HEK293T (cell line): ENCODE measurements around the gene TBC1D22A.

Source experiments
- CTCF ChIA-PET: fragments of 350-600 bp; formaldehyde crosslinking; extraction: SDS; loops from one replicate; lab custom pipeline; 2021; ENCODE audit warnings: antibody characterized with exemption, inconsistent platforms; lab: Yijun Ruan, JAX
- POLR2A ChIA-PET: fragments of 350-600 bp; formaldehyde crosslinking; extraction: SDS; loops from one replicate; lab custom pipeline; 2020; ENCODE audit warnings: antibody characterized with exemption, inconsistent platforms; lab: Yijun Ruan, JAX
- DNase-seq: peaks from one replicate; pipeline ENCODE4 v3.0.0; 2012; ENCODE audit warnings: mixed read lengths; ENCODE audit errors: extremely low spot score
- ARNT ChIP-seq: fragments of 450-650 bp; IDR thresholded peaks from 2 replicates; pipeline ENCODE4 v1.6.1; 2017; ENCODE audit warnings: mild to moderate bottlenecking
- BHLHE40 ChIP-seq: fragments of 450-650 bp; IDR thresholded peaks from 2 replicates; pipeline ENCODE4 v1.6.1; 2016; ENCODE audit warnings: mild to moderate bottlenecking, moderate library complexity, borderline replicate concordance
- CTBP1 ChIP-seq: fragments of 450-650 bp; IDR thresholded peaks from 2 replicates; pipeline ENCODE4 v1.6.1; 2016; ENCODE audit warnings: borderline replicate concordance
- ELF4 ChIP-seq: fragments of 450-650 bp; IDR thresholded peaks from 2 replicates; pipeline ENCODE4 v1.6.1; 2017; ENCODE audit warnings: antibody characterized with exemption
- FOXA1 ChIP-seq: fragments of 450-650 bp; IDR thresholded peaks from 2 replicates; pipeline ENCODE4 v1.6.1; 2016; ENCODE audit warnings: mild to moderate bottlenecking
- FOXK2 ChIP-seq: fragments of 450-650 bp; IDR thresholded peaks from 2 replicates; pipeline ENCODE4 v1.6.1; 2016; ENCODE audit warnings: mild to moderate bottlenecking
- FOXM1 ChIP-seq: fragments of 450-650 bp; IDR thresholded peaks from 2 replicates; pipeline ENCODE4 v1.6.1; 2017; ENCODE audit warnings: mild to moderate bottlenecking, borderline replicate concordance
- HDGF ChIP-seq: fragments of 450-650 bp; IDR thresholded peaks from 2 replicates; pipeline ENCODE4 v1.6.1; 2017; ENCODE audit warnings: antibody characterized with exemption, borderline replicate concordance
- L3MBTL2 ChIP-seq: fragments of 450-650 bp; conservative IDR thresholded peaks from 2 replicates; pipeline ENCODE4 v1.6.1; 2016; ENCODE audit warnings: mild to moderate bottlenecking
- LEF1 ChIP-seq: fragments of 450-650 bp; IDR thresholded peaks from 2 replicates; pipeline ENCODE4 v1.6.1; 2017; ENCODE audit warnings: mild to moderate bottlenecking, borderline replicate concordance
- NFRKB ChIP-seq: fragments of 450-650 bp; IDR thresholded peaks from 2 replicates; pipeline ENCODE4 v1.6.1; 2016; ENCODE audit warnings: mild to moderate bottlenecking, moderate library complexity
- SP1 ChIP-seq: fragments of 450-650 bp; IDR thresholded peaks from 2 replicates; pipeline ENCODE4 v1.6.1; 2017
- SUZ12 ChIP-seq: fragments of 450-650 bp; IDR thresholded peaks from 2 replicates; pipeline ENCODE4 v1.6.1; 2016; ENCODE audit warnings: mild to moderate bottlenecking
- TARDBP ChIP-seq: fragments of 450-650 bp; IDR thresholded peaks from 2 replicates; pipeline ENCODE4 v1.6.1; 2016
- ZNF384 ChIP-seq: fragments of 450-650 bp; IDR thresholded peaks from 2 replicates; pipeline ENCODE4 v1.6.1; 2016
- TF ChIP-seq, protein P1 (sequence below): fragments of 450-650 bp; IDR thresholded peaks from 2 replicates; pipeline ENCODE4 v1.6.1; 2016

Gene TBC1D22A

GRCh38 chr22:47051441-47052071 lies 289.1 kb downstream of the TBC1D22A start:
- POLR2A ChIA-PET, result no interaction called here
- CTCF ChIA-PET, result no interaction called here
- TF ChIP-seq ARNT, result no peak
- no peak for TF ChIP-seq NFRKB
- no peak for TF ChIP-seq FOXK2
- no peak for TF ChIP-seq CTBP1
- no peak for TF ChIP-seq TARDBP
- no peak for TF ChIP-seq SUZ12
- no peak for TF ChIP-seq FOXA1
- TF ChIP-seq ELF4, result no peak
- no peak for TF ChIP-seq L3MBTL2
- TF ChIP-seq FOXM1, result no peak
- TF ChIP-seq SP1, result no peak
- TF ChIP-seq BHLHE40, result no peak
- no peak for TF ChIP-seq ZNF384
- no peak for TF ChIP-seq HDGF
- no peak for TF ChIP-seq LEF1
- TF ChIP-seq, protein P1, sequence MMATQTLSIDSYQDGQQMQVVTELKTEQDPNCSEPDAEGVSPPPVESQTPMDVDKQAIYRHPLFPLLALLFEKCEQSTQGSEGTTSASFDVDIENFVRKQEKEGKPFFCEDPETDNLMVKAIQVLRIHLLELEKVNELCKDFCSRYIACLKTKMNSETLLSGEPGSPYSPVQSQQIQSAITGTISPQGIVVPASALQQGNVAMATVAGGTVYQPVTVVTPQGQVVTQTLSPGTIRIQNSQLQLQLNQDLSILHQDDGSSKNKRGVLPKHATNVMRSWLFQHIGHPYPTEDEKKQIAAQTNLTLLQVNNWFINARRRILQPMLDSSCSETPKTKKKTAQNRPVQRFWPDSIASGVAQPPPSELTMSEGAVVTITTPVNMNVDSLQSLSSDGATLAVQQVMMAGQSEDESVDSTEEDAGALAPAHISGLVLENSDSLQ, result no peak
- DNase-seq, result no peak

DNA sequence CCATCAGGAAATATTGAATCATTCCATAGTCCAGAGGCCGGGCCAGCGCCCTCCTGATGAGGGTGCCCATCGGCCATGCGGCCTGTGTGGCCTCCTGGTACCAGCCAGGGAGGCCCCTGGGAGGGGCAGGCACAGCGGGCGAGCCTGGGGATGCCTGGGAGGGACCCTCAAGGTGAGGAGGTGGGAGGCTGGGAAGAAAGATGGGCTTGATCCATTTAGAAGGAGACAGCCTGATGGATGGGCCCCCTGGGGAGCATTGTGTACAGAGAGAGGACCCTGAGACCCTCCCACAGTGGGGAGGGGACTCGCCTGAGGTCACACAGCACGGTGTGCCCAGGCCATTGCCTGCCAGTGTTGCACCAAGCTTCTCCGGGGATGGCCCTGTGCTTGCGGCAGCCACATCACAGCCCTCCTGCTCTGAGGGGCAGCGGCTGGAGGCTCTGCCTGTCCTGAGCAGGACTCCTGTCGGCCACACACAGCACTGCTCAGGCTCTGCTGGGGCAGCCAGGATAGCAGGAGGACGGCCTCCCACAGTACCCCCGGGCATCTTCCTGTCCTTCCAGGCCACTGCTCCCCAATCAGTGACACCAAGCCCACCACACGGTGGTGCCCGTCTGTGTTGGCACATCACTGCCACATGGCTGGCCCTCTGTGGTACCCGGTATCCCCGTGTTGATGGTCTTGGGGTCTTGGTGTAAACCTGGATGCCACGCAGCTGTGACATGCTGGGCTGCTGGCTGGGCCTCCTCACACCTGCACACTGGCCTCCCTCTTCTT lies 290.0 kb downstream of the TBC1D22A start:
- DNase-seq, result no peak
- TF ChIP-seq TARDBP (no peak), NFRKB (no peak), SUZ12 (no peak), SP1 (no peak)
- ChIA-PET CTCF (no interaction called here), POLR2A (no interaction called here)

DNA sequence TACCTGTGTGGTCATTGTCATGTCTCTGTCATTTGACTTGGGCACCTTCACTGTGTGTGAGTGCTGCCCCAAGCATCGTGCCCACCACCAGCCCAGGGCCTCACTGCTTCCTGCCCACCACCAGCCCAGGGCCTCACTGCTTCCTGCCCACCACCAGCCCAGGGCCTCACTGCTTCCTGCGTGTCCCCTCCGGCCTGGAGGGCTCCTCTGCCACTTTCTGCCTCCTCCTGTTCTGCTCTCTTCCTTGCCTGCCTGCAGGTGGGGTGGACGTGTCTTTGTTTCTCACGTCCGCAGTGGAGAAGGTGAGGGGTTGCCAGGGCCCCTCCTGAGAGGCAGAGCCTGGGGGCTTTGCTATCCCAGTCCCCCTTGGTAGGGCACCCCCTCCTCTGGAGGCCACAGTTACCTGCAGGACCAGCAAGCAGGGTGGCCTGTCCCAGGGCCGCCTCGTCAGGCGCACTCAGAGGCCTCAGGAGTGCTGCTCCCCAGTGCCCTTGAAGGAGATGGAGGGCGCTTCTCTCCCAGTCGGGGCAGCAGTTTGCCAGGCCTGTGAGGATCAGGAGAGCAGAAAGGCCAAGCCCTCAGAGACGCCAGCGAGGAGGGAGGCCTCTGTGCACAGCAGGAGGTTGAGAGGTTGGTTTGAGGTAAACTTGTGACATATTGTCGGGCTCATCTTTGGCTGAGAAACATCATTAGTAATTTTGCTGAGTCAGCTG lies 290.7 kb downstream of the TBC1D22A start:
- DNase-seq, result no peak
- TF ChIP-seq LEF1, result no peak
- ChIA-PET CTCF (no interaction called here), POLR2A (no interaction called here)

GRCh38 chr22:47053726-47054141 lies 291.3 kb downstream of the TBC1D22A start:
- CTCF ChIA-PET, result no interaction called here
- POLR2A ChIA-PET, result no interaction called here
- TF ChIP-seq CTBP1 (no peak), ZNF384 (no peak), ARNT (no peak), FOXK2 (no peak)
- TF ChIP-seq, protein P1, result no peak
- no peak for DNase-seq

- TF ChIP-seq, protein P1, result no peak
- TF ChIP-seq FOXK2 (no peak), HDGF (no peak), CTBP1 (no peak), LEF1 (no peak), SUZ12 (no peak), L3MBTL2 (no peak), FOXA1 (no peak)
- POLR2A ChIA-PET, result no interaction called here
- DNase-seq, result no peak
- CTCF ChIA-PET, result no interaction called here
These were observed 292.0 kb downstream of the TBC1D22A start for GRCh38 chr22:47054231-47055072.

- TF ChIP-seq FOXA1, result no peak
- no peak for TF ChIP-seq LEF1
- no peak for TF ChIP-seq TARDBP
- TF ChIP-seq BHLHE40, result no peak
- no peak for TF ChIP-seq SUZ12
- no peak for TF ChIP-seq CTBP1
- no peak for TF ChIP-seq NFRKB
- no peak for TF ChIP-seq ZNF384
- TF ChIP-seq HDGF, result no peak
- no peak for TF ChIP-seq ELF4
- no peak for TF ChIP-seq L3MBTL2
- no peak for TF ChIP-seq FOXM1
- ChIA-PET CTCF (no interaction called here), POLR2A (no interaction called here)
- DNase-seq, result no peak
These were observed 292.6 kb downstream of the TBC1D22A start for GRCh38 chr22:47055073-47055355.
